NCI-H446 treated with DMSO at 0.1 percent for 48 hours (cell line): ENCODE measurements around the gene ABHD12.
"Not testable (repeated sequence)": the region's sequence is repeated elsewhere in the genome, so short reads cannot be mapped to it uniquely, and the experiment has no call there.

Experiments used
- DNase-seq: peaks from one replicate; lab custom pipeline; 2025; lab: John Stamatoyannopoulos, UW

The ABHD12 gene

GRCh38 chr20:25353747-25354705 is 36.6 kb downstream of the ABHD12 start:
- DNase-seq = no peak

DNA sequence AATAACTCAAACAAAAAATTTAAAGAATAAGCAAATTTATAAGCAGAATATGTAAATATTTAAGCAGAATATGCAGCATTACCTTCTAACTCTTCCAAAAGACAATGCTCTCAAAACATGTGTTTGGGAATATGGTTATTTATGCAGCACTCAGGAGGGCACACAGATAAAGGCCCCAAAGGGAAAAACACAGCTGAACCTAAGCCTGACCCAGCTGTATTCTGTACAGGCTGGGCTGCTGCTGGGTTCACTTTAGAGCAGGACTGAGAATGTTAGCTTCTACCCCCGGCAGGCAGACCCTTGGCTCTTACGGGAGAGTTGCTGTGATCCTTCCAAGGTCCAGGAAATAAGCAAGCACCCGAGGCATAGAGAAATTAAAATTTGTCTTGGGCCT is 37.3 kb downstream of the ABHD12 start:
- DNase-seq = no peak

- DNase-seq = no peak
Observed at GRCh38 chr20:25352746-25353145, 37.9 kb downstream of the ABHD12 start.

DNA sequence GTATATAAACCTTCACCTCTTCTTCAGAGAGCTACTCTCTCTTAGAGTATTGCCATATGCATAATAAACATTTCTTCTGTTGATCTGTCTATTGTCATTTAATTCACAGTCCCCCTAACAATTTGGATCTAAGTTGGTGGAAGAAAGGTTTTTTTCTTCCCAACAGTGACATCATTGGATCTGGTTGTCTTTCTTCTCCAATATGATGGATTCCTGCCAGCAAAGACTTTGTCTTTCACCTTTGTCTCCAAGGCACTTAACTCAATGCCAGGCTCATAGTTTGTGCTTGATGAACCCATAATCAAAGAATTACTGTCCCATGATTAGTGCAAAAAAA is 39.6 kb downstream of the ABHD12 start:
- no peak for DNase-seq

- DNase-seq = no peak
Observed at GRCh38 chr20:25346349-25346748, 44.3 kb downstream of the ABHD12 start.

- DNase-seq = no peak
Observed at GRCh38 chr20:25345721-25346120, 44.9 kb downstream of the ABHD12 start.

GRCh38 chr20:25344634-25345033 is 46.0 kb downstream of the ABHD12 start:
- no peak for DNase-seq

- no peak for DNase-seq
Observed at GRCh38 chr20:25341716-25342680, 48.6 kb downstream of the ABHD12 start.

DNA sequence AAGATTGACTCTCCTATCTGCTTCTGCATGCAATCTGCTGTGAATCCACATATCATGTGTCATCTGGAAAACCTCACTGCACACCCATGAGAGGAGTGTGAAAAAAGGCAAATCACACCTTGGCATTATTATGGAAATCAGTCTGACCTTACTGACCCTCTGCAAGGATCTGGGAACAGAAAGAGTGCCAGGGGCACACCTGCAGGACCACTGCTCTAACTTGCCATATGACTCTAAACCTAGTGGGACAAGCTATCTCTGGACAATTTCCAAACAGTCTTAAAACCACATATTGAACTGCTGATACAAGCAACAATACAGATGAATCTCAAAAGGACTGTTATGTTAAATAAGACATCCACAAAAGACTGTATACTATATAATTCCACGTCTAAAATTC is 50.3 kb downstream of the ABHD12 start:
- DNase-seq = no peak

GRCh38 chr20:25339608-25340007 is 51.0 kb downstream of the ABHD12 start:
- no peak for DNase-seq

GRCh38 chr20:25338112-25339023 is 52.3 kb downstream of the ABHD12 start:
- DNase-seq = no peak

GRCh38 chr20:25336561-25337422 is 53.8 kb downstream of the ABHD12 start:
- DNase-seq = no peak

- DNase-seq = not testable (repeated sequence)
Observed at GRCh38 chr20:25334972-25335371, 55.7 kb downstream of the ABHD12 start.

- DNase-seq = no peak
Observed at GRCh38 chr20:25328954-25329498, 61.6 kb downstream of the ABHD12 start.

- no peak for DNase-seq
Observed at GRCh38 chr20:25327521-25328235, 63.0 kb downstream of the ABHD12 start.

DNA sequence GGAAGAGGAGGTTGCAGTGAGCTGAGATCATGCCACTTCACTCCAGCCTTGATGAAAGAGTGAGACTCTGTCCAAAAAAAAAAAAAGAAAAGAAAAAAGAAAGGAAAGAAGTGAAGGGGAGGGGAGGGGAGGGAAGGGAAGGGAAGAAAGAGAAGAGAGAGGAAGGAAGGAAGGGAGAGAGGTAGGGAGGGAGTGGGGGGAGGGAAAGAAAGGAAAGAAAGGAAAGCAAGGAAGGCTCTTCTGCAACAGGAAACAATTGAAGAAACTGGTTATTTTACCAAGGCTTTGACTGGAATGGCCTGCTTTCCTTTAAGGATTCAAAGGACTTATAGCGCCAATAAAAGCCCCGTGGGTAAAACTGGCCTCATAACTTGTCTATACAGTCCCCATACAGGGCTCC is 64.6 kb downstream of the ABHD12 start:
- no peak for DNase-seq

- DNase-seq = no peak
Observed at GRCh38 chr20:25325073-25325472, 65.6 kb downstream of the ABHD12 start.

GRCh38 chr20:25324412-25324811 is 66.2 kb downstream of the ABHD12 start:
- no peak for DNase-seq

DNA sequence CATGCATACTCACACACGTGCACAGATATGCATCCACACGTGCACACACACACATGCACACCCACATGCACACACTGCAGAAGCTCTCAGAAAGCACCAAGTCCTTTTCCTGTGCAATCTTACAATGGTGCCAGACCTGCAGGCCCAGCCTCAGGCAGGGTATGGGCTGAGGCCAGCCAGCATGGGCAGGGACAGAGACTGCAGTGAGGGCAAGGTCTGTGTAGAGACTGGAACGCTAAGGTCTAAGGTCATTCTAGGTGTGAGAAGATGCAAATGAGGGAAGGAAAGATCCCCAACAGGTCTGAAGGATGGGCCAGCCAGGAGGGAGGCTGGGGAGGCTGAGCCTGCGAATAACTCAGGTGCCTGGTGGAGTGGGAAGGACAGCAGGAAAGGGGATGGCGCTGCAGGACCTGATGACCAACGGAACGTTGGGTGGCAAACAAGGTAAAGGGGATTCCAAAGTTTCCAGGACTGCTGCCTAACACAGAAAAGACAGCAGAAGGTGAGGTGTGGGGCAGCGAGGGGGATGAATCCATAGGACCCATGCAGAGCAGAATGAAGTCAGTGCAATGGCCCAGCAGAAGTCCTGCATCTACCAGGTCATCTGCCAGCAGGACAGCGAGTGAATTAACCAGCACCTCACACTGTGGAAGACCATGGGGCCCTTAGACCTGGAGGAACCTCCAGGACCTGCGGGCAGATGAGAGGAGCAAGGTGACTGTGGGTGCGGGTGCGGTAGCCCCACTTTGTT is 67.0 kb downstream of the ABHD12 start:
- no peak for DNase-seq
